Activated T-helper 2 cell treated with anti-CD3 and anti-CD28 coated beads, Interferon-gamma antibody, Interleukin-2, Interleukin-4, amounts not matched to agents 10 μg/mL and 5 μg/mL and 100 μg/mL, durations not matched to agents 14 hours and 24 hours and 36 hours (primary cell): ENCODE results near the gene CFAP46. TPM values are rescaled to one million over a fixed set of nuclear protein-coding genes. Genes with fewer than 3 reads are reported as not detected.

Experiments used
- DNase-seq: peaks from one replicate; pipeline ENCODE4 v3.0.0; 2021; ENCODE audit warnings: low spot score
- H3K27ac Mint-ChIP-seq: one replicate; pipeline ENCODE4 v1.8.0; 2021; ENCODE audit warnings: mixed read lengths
- H3K27me3 Mint-ChIP-seq: one replicate; pipeline ENCODE4 v1.8.0; 2021; ENCODE audit warnings: low read depth, mixed read lengths
- H3K36me3 Mint-ChIP-seq: one replicate; pipeline ENCODE4 v1.8.0; 2021; ENCODE audit warnings: low read depth, mixed read lengths
- H3K4me1 Mint-ChIP-seq: one replicate; pipeline ENCODE4 v1.8.0; 2021; ENCODE audit warnings: low read depth, mixed read lengths
- H3K4me3 Mint-ChIP-seq: one replicate; pipeline ENCODE4 v1.8.0; 2021; ENCODE audit warnings: low read depth, mild to moderate bottlenecking, moderate library complexity, mixed read lengths
- H3K9me3 Mint-ChIP-seq: one replicate; pipeline ENCODE4 v1.8.0; 2021; ENCODE audit warnings: mixed read lengths
- intact Hi-C: fragments of 100-400 bp; cut with micrococcal nuclease; formaldehyde crosslinking; loops from one replicate; pipeline ENCODE4 v1.15.1; 2023
- total RNA-seq: library from RNA; stranded (reverse); gene quantifications from 2 replicates; pipeline ENCODE4 v1.2.3, GENCODE V29; 2022

Gene CFAP46
- total RNA-seq, 1 donor from 2014 or later, result not detected

GRCh38 chr10:132790470-132790869 lies 151.9 kb downstream of the CFAP46 start:
- H3K4me1 Mint-ChIP-seq, result no peaks in the 10 kb centered on the region
- H3K27me3 Mint-ChIP-seq, result peaks cover 8% of the 10 kb centered on the region
- intact Hi-C loops, result no loop called here
- no peak overlapping the region for H3K27ac Mint-ChIP-seq
- H3K4me3 Mint-ChIP-seq, result no peak overlapping the region
- DNase-seq, result no peak
- H3K9me3 Mint-ChIP-seq, result no peaks in the 10 kb centered on the region
- H3K36me3 Mint-ChIP-seq, result no peaks in the 10 kb centered on the region

- Mint-ChIP-seq H3K27ac (no peak overlapping the region), H3K9me3 (no peaks in the 10 kb centered on the region), H3K4me3 (no peak overlapping the region), H3K36me3 (no peaks in the 10 kb centered on the region), H3K4me1 (no peaks in the 10 kb centered on the region), H3K27me3 (peaks cover 8% of the 10 kb centered on the region)
- no peak for DNase-seq
- intact Hi-C loops, result loop anchor here (10.0 kb wide), 2 partner anchors 445 to 735 kb away; partner anchors contain the start of genes CYP2E1, UTF1 and VENTX
Observed at GRCh38 chr10:132789659-132790148, 152.7 kb downstream of the CFAP46 start.

DNA sequence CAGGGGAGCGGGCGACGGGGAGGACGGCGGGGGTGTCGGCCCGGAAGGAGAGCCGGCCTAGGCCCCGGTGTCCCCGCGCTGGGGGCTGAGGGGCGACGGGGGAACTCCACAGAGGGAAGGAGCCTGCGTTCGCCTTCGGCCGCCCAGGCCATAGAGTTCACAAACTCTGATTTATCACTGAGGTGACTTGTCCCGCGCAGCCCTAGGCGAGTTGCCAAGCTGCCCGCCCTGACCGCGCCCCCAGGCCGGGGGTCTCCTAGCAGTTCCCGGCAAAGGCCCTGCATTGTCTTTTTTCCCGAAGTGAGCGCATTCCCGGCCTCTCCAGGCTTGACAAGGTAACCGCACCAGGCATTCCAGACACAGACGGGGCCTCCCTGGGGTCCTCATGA lies 153.5 kb downstream of the CFAP46 start:
- Mint-ChIP-seq H3K27me3 (peaks cover 12% of the 10 kb centered on the region), H3K36me3 (no peaks in the 10 kb centered on the region), H3K27ac (no peak overlapping the region), H3K9me3 (no peaks in the 10 kb centered on the region), H3K4me1 (no peaks in the 10 kb centered on the region), H3K4me3 (no peak overlapping the region)
- no peak for DNase-seq
- intact Hi-C loops, result loop anchor here (10.0 kb wide), 2 partner anchors 446 to 736 kb away; partner anchors contain the start of genes CYP2E1, UTF1 and VENTX

- no peak overlapping the region for H3K4me3 Mint-ChIP-seq
Observed at GRCh38 chr10:132788180-132788830, 154.1 kb downstream of the CFAP46 start.

GRCh38 chr10:132787495-132788179 lies 154.7 kb downstream of the CFAP46 start:
- no peak overlapping the region for H3K4me3 Mint-ChIP-seq
- no peaks in the 10 kb centered on the region for H3K9me3 Mint-ChIP-seq
- peaks cover 9% of the 10 kb centered on the region for H3K36me3 Mint-ChIP-seq
- peaks cover 21% of the 10 kb centered on the region for H3K27me3 Mint-ChIP-seq
- DNase-seq, result no peak
- no peaks in the 10 kb centered on the region for H3K4me1 Mint-ChIP-seq
- no peak overlapping the region for H3K27ac Mint-ChIP-seq
- intact Hi-C loops, result loop anchor here (10.0 kb wide), 2 partner anchors 447 to 737 kb away; partner anchors contain the start of genes CYP2E1, UTF1 and VENTX

More at GRCh38 chr10:132788180-132788830, 154.1 kb downstream of the CFAP46 start:
- Mint-ChIP-seq H3K36me3 (peaks cover 4% of the 10 kb centered on the region), H3K4me1 (no peaks in the 10 kb centered on the region), H3K27me3 (peaks cover 17% of the 10 kb centered on the region), H3K9me3 (no peaks in the 10 kb centered on the region), H3K27ac (no peak overlapping the region)
- no peak for DNase-seq
- intact Hi-C loops, result loop anchor here (10.0 kb wide), 2 partner anchors 446 to 736 kb away; partner anchors contain the start of genes CYP2E1, UTF1 and VENTX

DNA sequence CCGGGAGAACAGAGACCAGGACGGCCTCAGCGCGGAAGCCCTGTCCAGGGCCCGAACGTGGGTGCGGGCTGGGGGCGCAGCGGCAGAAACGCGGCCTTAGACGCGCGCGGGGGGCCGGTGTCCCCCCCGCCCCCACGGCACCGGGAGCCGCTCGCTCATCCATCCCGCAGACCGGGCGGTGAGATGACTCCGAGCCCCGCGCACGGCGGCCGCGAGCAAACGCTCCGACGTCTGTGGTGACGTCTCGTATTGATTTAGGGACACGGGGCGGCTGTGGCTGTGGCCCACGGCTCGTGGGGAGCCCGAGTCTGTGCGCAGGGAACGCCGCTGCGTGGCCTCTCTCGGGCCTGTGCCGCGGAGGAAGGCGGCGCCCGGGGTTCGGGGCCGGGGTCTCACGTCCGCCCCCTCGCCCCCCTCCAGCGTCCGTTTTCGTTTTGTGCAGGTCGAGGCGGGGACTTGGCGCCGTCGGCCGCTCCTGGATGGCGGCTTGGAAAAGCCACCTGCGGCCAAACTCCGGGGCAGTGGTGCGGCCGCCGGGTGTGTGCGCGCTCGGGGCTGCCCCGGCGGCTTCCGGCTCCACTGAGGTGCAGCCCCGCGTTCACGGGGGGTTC lies 155.4 kb downstream of the CFAP46 start:
- H3K27me3 Mint-ChIP-seq, result peaks cover 21% of the 10 kb centered on the region
- no peaks in the 10 kb centered on the region for H3K4me1 Mint-ChIP-seq
- intact Hi-C loops, result loop anchor here (10.0 kb wide), 2 partner anchors 448 to 738 kb away; partner anchors contain the start of genes CYP2E1, UTF1 and VENTX

GRCh38 chr10:132786476-132786883 lies 155.9 kb downstream of the CFAP46 start:
- no peak overlapping the region for H3K4me3 Mint-ChIP-seq
- intact Hi-C loops, result loop anchor here (10.0 kb wide), 2 partner anchors 448 to 738 kb away; partner anchors contain the start of genes CYP2E1, UTF1 and VENTX
- H3K27ac Mint-ChIP-seq, result no peak overlapping the region
- H3K36me3 Mint-ChIP-seq, result peaks cover 9% of the 10 kb centered on the region
- no peaks in the 10 kb centered on the region for H3K4me1 Mint-ChIP-seq
- no peak for DNase-seq
- H3K27me3 Mint-ChIP-seq, result peaks cover 21% of the 10 kb centered on the region
- no peaks in the 10 kb centered on the region for H3K9me3 Mint-ChIP-seq

More for the DNA sequence above, 155.4 kb downstream of the CFAP46 start:
- no peak for DNase-seq
- H3K9me3 Mint-ChIP-seq, result no peaks in the 10 kb centered on the region
- H3K4me3 Mint-ChIP-seq, result no peak overlapping the region
- H3K27ac Mint-ChIP-seq, result no peak overlapping the region
- peaks cover 9% of the 10 kb centered on the region for H3K36me3 Mint-ChIP-seq

DNA sequence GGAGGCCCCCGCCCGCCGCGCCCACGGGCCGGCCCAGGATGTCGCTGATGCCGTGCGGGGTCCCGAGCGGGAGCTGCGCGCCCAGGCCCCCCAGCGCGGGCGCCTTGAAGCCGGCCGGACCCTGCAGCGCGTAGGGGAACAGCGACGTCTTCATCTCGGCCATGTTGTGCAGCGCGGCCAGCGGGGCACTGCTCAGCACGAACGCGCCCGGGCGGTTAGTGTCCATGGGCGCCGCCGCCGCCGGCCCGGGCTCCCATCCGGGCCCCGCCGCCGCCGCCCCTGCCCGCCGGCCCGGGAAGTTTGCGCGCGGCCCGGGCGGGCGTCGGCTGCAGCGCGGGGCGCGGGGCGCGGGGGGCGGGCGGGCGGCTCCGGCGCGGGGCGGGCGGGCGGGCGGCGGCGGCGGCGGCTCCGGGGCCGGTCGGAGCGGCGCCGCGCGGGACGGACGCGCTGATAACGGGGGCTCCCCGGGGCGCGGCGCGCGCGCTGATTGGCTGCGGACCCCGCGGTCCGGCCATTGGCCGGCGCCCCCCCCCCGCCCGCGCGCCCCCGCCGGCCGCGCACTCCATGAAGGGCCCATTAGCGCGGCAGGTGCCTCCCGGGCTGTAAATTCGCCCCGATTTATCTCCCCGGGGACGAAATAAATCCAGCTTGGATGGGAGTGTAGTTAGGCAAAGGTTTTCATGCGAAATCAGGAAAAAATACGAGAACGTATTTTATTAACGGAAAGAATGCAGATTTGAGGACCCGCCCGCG lies 156.5 kb downstream of the CFAP46 start, which contains the start of gene NKX6-2:
Gene NKX6-2, minus strand, starts transcription at position 425 of the 753 bp plus-strand sequence. Its CDS starts 199 bp downstream, at position 226.
- Mint-ChIP-seq H3K36me3 (peaks cover 9% of the 10 kb centered on the region), H3K27ac (no peak within 1 kb of the TSS), H3K4me1 (no peaks in the 10 kb centered on the region), H3K27me3 (peaks cover 21% of the 10 kb centered on the region), H3K4me3 (no peak within 1 kb of the TSS), H3K9me3 (no peaks in the 10 kb centered on the region)
- DNase-seq, result no peak
- intact Hi-C loops, result loop anchor here (10.0 kb wide), 2 partner anchors 449 to 739 kb away; partner anchors contain the start of genes CYP2E1, UTF1 and VENTX

DNA sequence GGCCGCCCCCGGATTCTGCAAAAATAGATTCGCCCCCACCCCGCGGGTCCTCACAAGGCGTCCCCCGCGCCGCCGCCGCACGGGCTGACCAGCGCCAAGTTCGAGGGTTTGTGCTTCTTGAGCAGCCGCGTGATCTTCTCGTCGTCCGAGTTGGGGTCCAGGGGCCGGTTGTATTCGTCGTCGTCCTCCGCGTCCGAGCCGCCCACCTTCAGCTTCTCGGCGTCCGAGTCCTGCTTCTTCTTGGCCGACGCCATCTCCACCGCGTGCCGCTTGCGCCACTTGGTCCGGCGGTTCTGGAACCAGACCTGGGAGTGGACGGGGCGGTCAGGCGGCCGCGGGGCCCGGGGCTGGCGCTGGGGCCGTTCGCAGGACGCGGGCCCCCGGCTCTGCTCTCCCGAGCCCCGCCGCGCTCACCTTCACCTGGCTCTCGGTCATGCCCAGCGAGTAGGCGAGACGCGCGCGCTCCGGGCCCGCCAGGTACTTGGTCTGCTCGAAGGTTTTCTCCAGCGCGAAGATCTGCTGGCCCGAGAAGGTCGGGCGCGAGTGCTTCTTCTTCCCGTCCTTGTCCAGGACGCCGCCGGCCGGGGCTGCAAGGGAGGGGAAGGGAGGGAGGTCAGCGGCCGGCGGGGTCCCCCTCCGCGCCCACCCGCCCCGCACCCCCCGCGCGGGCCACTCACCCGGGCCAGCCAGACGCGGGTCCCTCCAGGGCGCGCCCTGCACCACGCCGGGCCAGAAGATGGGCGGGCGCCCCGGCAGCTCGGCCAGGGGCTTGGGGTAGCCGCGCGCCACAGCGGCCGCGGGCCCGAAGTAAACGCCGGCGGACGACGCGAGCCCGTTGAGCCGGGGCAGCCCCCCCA lies 157.3 kb downstream of the CFAP46 start:
- Mint-ChIP-seq H3K4me1 (no peaks in the 10 kb centered on the region), H3K36me3 (peaks cover 9% of the 10 kb centered on the region)
- intact Hi-C loops, result loop anchor here (10.0 kb wide), 2 partner anchors 450 to 740 kb away; partner anchors contain the start of genes CYP2E1, UTF1 and VENTX

GRCh38 chr10:132783940-132784865 lies 158.2 kb downstream of the CFAP46 start:
- no peaks in the 10 kb centered on the region for H3K4me1 Mint-ChIP-seq
- H3K4me3 Mint-ChIP-seq, result no peak overlapping the region
- no peaks in the 10 kb centered on the region for H3K9me3 Mint-ChIP-seq
- intact Hi-C loops, result loop anchor here (10.0 kb wide), 2 partner anchors 451 to 741 kb away; partner anchors contain the start of genes CYP2E1, UTF1 and VENTX
- H3K27ac Mint-ChIP-seq, result no peak overlapping the region
- peaks cover 16% of the 10 kb centered on the region for H3K27me3 Mint-ChIP-seq
- H3K36me3 Mint-ChIP-seq, result peaks cover 9% of the 10 kb centered on the region
- DNase-seq, result no peak

More for the DNA sequence above, 157.3 kb downstream of the CFAP46 start:
- H3K27me3 Mint-ChIP-seq, result peaks cover 21% of the 10 kb centered on the region
- no peaks in the 10 kb centered on the region for H3K9me3 Mint-ChIP-seq
- no peak overlapping the region for H3K4me3 Mint-ChIP-seq
- DNase-seq, result no peak
- no peak overlapping the region for H3K27ac Mint-ChIP-seq
